Cerebellar cortex (tissue), 1 donor: ENCODE data around the gene REG4.
"Not testable (repeated sequence)": the region's sequence is repeated elsewhere in the genome, so short reads cannot be mapped to it uniquely, and the experiment has no call there.

Source experiments
- DNase-seq: peaks from one replicate; pipeline ENCODE4 v3.0.0-alpha.2; 2015; ENCODE audit warnings: low spot score

Gene REG4

DNA sequence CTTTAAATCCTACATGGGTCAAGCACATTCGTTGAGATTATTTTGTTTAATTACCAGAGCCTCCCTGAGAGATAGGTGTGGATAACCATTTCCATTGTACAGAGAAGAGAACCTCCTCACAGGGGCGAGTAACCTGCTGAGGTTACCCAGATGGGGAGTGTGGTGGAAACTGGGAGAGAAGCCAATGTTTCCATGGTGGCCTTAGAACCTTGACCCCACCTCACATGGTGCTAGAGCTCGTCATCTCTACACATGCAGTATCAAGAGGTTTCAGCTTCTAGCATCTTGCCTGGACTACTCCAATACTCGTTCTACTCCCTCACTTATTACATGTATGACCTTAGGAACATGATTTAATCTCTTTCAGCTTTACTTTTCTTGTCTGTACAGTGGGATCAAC, 4.8 kb downstream of the REG4 start:
- no peak for DNase-seq

DNA sequence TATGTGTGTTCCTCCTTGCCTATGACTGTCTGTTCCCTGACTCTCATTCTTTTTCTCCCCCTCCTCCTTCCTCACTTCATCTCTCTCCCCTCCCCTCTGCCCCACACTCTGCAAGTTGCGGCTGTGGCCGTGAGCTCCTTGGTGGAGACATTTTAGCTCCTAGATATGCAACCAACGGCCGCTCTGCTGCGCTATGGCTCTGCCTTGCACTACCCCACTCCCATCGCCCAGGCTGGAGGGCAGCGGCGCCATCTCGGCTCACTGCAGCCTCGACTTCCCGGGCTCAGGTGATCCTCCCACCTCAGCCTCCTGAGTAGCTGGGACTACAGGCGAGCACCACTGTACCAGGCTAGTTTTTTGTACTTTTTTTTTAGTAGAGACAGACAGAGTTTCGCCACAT, 5.5 kb downstream of the REG4 start:
- no peak for DNase-seq

DNA sequence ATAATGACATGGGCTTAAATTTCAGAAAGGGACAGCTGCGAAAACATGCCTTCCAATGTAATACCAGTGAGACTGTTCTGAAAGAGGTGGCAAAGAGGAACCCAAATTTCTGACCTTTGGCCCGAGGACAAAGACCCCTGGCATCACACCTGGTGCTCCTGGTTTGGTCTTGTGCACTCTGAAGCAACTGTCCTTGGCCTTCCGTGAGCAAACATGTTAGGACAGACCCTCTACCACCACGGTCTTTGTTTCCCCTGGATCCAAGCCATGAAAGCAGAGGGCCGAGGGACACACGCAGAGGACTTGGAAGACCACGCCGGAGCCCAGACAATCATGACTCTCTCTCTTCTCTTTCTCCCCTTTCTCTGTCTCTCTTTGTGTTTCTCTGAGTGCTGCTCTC, 6.0 kb downstream of the REG4 start:
- DNase-seq, result no peak

DNA sequence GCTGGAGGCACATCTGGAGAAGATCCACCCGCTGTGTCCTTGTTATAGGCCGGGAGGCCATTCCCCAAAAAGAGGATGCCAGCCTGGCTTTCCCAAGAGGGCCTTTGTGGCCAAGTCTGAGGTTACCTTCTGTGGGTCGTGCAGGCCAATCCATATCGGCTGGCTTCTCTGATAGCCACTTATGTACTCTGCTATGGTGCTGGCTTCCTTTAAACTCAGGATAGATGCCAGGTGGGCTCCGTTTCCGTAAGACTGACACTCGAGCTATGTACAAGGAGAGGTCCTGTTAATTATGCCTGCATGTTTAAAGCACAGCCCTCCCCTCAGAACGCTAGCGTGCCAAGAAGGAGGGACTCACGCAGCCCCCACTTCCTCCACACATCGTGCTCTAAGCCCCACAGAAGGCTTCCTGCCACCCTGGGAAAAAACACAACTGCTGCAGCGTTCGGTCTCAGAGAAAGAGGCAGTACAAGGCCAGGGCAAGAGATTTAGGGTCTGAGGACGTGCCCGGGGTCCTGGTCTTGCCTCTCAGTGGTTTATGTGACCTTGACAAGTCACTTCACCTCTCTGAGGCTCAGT, 11.6 kb downstream of the REG4 start:
- DNase-seq, result no peak

DNA sequence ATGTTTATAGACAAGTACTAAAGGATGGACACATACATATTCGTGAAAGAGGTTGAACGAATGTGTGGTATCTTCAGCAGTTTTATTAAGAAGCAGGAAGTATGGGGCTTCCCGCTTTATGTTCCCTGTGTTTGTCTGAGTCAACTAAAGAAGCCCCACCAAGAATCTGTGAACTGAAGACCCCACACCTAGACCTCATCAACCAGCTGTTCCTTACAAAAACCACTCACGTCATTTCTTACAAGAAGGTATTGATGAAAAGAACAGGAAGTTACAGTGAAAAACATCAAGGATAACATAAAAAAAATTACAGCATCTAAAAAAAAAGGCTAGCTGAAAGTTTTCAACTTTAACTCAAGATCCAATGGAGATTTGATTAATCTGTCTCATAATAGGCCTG, 12.3 kb downstream of the REG4 start:
- DNase-seq, result no peak

DNA sequence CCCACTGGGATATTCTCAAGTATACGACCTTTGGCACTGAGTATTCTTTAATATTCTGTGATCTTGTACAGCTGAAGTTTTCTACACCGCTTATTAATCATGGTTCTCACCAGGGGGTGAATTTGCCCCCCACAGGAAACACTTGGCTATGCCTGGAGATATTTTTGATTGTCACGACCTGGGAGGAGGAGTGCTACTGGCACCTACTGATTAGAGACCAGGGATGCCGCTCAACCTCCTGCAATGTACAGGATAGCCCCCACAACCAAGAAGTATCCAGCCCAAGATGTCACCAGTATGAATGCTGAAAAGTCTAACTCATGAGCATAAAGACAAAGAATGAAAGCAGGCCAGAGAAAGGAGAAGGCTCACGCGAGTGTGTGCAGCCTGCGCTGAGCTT, 13.7 kb downstream of the REG4 start:
- no peak for DNase-seq

DNA sequence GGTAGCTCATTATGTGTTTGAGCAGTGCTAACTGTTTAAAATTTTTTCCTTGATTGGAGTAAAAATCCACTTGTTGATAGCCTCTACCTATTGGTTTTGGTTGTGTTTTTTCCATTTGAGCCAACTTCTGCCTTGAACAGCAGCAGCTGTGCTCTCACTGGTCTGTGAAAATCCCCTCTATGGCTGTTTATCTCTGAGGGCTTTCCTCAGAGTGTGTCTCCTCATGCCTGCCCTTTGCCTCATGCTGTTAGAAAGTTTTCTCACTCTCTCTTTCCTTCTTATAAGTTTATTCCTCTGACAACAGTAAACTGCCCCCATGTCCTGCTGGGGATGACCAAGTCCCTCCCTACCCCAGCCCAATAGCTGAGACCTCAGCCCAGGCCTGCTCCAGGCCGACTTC, 14.1 kb downstream of the REG4 start:
- no peak for DNase-seq

DNA sequence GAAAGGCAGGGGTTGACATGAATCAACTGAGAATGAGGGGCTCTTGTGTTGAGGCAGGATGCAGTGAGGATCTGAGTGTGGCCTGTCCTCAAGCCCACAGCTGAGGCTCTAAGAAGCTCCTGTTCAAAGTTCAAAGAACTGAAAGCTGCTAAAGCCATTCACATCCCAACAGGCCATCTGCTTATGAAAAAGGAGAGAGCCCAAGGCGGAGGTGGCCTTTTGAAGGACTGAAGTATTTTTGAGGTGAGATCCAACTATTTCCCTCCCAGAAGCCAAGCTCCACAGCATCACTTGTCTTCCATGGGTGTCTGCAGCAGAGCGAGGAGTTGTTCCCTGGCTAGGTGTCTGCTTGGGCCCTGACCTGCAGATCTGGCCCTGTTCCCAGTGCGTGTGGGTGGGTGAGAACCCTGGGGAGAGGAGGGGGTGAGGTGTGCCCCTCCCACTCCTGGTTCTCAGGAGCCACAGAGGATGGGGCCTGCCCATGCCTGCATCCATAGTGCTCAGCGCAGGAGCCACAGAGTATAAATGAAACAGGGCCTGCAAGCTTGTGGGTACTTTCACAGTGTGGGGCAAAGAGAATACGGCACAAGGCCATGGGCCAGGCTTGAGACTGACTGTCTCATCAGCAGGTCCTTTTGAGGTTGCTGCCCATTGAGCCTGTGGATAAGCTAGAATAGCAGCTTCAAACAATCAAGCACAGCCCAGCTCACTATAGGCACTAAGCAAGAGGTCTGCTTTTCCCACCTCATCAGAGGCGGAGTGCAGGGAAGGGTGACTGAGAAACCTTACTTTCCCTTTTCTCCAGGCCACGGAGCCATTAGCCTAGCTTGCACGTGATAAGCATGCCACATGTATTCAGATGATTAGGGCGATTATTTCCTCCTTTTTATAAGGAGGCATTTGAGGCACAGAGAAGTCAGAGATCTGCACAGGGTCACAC, 15.7 kb downstream of the REG4 start:
- no peak for DNase-seq

DNA sequence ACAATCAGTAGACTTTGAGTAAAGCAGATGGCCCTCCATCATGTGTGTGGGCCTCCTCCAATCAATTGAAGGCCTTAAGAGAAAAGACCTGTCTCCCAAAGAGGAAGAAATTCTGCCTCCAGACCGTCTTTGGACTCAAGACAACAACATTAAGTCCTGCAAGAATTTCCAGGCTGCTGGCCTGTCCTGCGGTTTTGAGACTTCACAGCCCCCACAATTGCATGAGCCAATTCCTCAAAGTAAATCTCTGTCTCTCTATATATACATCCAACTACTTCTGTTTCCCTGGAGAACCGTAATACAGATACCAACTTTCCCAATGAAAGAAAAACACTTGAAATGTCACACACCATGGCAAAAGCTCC, 16.4 kb downstream of the REG4 start:
- no peak for DNase-seq

DNA sequence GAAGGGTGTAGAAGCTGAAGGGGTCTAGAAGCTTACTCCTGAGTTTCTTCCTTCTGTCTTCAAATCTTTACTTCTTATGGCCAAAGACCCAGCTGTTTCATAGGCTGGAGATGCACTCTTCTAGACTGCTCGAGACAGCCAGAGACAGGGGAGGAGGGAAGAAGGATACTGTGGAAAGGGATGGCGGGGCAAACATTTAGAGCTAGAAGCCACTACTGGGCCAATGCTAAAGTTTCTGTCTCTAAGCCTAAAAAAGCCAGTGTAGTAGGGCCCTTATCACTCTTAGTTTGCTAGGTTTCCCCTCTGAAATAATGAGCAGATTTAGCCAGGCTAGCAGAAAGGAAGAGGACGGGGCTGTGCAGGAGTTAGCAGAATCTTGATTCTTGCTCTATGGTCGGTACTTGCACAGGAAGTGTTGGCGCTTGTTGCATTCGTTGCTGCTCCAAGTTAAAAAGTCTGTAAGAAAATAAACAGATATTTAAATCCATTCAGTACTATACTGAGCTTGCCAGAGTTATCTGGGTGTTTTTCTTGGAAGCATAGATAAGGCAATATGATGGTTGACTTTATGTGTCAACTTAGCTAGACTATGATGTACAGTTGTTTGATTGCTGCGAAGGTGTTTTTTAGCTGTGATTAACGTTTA, 16.9 kb downstream of the REG4 start:
- no peak for DNase-seq

DNA sequence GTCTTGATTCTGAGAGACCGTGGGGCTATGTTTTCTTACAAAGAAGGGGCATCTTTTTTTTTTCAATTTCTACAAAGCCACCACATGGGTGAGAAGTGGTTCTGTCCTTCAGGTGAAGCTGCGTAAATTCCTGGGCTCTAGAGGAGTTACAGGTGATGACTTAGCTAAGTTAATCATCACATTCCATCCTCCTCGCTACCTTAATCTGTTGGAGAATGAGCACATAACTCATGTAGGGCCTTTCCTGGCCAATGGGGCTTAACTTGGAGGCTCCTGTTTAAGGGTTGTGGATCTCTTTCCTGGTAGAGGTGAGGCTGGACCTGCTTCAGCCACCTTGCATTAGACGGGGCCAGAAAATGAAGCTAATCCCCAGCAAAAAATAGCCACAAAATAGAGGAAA, 19.9 kb downstream of the REG4 start:
- DNase-seq, result no peak

DNA sequence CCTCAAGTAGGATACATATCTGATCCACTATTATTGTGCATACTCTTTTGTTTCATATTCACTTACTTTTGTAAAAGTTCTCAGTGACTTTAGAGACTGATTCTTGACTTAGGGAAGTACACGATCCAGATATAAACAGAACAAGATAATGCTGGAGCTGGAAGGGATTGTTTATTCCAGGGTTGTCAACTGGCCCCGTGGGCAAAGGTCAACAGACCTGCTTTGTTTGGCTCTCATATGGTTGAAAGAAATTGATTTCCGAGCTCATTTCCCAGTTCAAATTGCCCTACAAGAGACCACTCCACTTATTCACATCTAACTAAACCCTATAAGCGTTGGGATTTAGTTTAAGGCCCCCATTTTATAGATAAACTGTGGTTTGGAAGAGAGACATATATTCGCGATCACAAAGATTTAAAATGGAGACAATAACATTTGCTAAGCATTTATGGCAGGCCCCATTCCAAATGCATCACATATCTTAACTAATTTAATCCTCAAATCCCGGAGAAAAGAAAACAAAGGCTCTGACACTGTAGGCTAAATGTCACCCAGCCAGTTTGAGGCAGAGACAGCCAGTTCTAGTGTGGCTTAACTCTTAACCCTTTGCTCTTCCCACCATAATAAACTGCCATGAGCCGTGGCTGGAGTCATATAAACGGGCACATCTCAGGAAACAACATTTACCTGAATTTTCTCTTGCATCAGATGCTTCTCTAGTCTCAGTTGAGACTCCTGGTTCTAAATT, 20.6 kb downstream of the REG4 start:
- no peak for DNase-seq

DNA sequence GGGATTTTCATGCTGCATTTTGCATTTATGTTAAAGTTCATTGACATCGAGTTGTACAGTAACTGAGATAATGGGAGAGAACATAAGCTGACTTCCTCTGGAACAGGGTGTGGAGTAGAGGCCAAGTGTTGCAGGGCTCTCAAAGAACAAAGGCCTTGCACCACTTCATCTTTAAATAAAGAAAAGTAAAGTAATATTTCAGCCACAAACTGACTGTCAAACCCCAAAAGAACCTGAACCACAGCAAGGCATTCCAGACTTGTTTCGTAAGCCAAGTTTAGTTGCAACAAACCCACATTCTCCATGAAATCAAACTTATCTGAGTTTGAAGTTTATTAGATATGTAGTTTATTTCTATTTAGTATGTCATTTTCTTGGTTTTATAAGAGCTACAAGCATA, 23.5 kb downstream of the REG4 start:
- no peak for DNase-seq

DNA sequence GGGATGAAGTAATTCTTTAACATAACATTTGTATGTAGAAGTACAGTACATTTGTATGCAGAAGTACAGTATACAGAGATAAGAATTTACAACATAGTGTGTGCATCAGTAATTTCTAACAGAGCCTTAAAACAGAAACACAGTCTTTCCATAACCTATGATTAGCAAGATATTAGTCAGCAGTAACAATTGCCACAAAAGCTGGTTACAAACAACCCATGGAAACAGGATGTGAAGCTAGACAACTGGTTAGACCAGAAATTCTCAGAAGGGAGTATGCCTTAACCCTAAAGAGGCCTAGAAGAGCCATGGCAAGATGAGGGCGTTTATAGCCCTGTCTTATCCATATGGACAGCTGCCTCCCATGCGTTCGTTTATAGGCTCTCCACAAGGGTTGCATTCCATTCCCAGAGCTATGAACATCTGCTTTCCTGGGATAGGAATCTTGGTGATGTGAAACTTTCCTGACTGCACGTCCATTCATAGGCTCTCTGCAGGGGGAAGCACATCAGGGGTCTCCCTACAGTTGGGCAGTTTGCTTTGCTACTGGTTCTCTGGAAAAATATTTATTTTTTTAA, 24.7 kb downstream of the REG4 start:
- not testable (repeated sequence) for DNase-seq

DNA sequence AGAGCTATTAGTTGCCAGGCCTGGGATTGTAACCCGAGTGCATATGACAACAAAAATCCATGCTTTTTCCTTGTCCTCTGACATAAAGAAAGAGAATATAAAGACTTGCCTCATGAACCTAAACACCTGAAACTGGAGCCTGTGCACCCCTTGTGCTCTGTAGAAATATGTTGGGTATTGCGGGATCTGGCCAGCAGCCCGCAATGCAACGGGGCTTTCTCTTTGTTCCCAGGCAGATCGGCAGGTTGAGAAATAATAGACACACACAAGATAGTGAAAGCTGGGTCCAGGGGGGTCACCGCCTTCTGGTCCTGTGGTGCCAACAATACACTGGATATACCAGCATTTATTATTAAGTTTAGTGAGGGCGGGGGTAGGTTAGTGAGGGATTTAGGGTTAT, 25.2 kb downstream of the REG4 start:
- DNase-seq, result not testable (repeated sequence)

DNA sequence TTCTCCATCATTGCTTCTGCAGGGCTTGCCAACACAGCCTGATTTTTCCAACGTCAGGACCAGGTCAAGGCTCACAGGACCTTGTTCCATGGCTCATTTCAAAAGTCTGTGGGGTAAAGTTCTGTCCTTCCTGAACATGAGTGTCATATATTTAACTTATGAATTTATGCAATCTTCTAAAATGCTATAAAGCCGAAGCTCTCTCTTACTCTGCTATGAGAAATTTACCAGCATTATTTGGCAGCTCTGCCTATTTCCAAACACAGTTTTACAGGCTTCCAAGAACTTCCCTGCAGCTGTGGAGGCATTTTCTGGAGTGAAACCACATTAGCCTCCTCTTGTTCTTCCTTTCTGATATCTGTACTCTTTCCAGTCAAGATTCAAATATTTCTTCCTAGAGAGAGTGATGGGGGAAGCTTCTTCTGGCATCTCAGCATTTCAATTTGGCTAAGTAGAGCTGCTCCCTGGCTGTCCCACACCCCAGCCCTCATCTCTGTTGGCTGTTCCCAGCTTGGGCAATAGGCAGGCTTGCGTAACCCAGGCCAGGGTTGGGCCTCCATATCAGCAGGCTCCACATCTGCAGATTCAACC, 27.0 kb downstream of the REG4 start:
- no peak for DNase-seq

DNA sequence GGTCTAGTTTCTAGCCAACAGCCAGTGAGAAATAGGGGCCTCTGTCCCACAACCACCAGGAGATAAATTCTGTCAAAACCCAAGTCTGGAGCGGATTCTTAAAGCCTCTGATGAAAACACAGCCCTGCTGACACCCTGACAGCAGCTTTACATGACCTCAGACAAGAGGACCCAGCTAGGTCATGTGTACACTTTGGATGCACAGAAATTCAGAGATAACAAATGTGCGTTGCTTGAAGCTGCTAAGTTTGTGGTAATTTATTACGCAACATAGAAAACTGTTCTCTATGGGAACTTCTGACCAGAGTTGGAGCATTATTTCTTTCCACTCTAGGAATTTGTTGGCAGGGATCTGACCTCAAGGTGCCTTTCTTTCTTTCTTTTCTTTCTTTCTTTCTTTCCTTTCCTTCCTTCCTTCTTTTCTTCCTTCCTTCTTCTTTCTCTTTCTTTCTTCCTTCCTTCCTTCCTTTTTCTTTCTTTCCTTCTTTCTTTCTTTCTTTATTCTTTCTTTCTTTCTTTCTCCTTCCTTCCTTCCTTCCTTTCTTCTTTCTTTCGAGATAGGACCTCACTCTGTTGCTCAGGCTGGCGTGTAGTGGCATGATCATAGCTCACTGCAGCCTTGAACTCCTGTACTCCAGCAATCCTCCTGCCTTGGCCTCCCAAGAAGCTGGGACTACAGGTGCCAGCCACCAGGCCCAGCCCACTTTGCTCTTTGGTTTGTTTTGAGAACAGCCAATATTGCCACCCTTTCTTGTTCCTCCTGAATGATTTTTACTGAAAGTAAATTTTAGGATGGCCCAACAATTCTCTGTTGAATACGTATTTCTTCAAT, 27.7 kb downstream of the REG4 start:
- no peak for DNase-seq

DNA sequence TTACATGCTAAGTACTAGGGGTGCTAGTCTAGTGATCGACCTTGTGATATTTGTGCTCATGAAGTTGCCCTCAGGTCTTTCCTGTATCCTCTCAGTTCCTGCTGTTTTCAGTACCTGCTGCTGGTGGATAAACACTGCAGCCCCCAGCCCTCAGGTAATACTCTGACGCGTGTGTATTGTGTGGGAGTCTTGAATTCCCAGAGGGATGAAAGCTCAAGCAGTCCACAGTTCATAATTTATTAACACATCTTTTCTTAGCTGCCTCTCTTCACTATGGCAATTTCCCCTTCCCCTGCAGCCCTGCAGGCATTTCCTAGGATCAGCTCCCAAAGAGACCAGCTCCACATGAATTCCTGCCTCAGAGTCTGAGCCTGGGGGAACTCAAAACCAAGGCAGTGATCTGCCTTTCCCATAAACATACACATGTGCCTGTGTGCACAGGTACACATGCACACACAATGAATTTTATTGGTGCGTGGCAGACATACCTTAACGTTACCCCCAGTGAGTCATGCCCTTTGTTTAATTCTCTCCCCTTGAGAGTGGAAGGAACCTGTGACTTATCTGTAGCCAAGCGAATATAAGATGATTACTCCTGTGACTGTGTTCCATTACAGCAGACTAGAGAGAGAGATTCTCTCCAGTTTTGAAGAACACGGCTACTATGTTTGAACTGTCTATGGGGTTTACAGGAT, 28.5 kb downstream of the REG4 start:
- DNase-seq, result no peak

DNA sequence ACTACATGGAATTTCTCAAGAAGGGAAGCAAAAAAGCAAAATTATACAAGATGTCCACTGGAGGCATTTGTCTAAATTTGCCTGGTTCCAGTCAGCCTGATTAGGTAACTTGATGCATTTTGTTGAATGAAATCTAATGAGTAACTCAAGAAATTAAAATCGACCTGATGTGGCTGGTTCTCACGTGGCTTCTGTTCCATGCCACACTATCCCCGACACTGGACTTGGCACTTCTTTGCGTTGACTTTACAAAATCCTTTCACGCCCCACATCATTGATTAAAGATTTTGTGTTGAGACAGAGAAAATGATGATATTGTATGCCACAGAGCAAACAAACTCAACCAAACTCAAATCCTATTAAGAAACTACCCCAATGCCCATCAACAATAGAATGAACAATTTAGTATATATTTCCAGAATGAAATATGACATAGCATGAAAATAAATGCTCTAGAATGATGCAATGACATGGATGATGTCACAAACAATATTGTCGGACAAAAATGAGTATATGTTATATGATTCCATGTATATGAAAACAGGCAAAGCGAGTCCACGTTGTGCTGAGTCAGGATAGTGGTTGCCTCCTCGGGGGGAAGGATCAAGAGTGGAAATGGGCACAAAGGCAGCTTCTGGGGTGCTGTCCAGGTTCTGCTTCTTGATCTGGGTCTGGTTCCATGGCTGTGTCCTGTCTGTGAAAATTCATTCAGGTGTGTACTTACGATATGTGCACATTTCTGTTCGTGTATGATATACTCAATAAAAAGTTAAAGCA, 29.6 kb downstream of the REG4 start:
- no peak for DNase-seq
